ENCODE results near the gene SLC45A3. TPM values are rescaled to one million over a fixed set of nuclear protein-coding genes. Genes with fewer than 3 reads are reported as not detected.
"Not testable (repeated sequence)": the region's sequence is repeated elsewhere in the genome, so short reads cannot be mapped to it uniquely, and the experiment has no call there.

Gene SLC45A3
- total RNA-seq, 1 donor from 2014 or later = 6.9 TPM

DNA sequence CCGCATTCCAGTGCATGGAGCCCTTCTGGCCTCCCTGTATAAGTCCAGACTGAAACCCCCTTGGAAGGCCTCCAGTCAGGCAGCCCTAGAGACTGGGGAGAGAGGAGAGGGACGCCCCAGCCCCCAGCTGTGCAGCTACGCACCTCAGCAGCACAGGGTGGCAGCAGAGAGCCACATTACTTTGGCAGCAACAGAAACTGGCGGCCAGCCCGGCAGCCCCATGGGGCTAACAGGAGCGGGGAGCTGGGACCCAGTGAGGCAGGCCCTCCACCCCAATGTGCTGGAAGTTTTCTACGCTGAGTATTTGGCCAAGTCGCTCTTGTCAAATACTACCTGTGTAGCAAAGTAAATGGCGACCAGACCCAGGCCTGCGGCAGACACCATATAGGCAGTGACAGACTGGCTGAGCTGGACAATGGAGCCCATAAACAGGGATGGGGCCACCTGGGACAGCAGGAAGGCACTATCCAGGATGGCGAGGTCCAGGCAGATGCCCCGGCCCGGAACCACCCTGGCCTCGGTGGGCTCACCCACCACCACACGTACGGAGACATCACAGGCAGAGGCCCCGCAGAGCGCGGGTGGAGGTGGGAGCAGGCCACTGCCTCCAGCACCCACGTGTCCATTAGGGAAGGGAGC, 21.2 kb downstream of the SLC45A3 start:
- ATAC-seq (ENCODE audit: poor library complexity) (peak; percentile 92), DNase-seq (peak; percentile 91)
- intact Hi-C loops (cut with DNase I) = loop anchor here (2.0 to 5.0 kb wide), 2 partner anchors 68 to 132 kb away; no protein-coding TSS in a partner anchor

DNA sequence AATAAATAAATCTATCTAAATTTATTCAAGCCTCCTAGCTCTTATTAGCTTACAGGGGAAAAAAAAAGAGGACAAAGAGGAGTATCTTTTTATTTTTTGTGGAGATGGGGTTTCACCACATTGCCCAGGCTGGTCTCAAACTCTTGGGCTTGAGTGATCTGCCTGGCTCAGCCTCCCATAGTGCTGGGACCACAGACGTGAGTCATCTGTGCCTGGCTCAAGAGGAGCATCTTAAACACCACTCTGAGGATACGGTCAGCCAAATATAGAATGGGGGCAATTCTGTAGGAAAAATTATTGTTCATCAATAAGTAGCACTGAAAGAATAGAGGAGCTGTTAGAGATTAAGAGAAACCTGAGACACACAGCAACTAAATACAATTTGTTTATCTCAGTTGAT, 24.1 kb downstream of the SLC45A3 start:
- no peak for ATAC-seq (ENCODE audit: poor library complexity)
- intact Hi-C loops (cut with DNase I) = loop anchor here (5.0 kb wide), 1 partner anchor 129 kb away; no protein-coding TSS in a partner anchor
- no peak for DNase-seq

DNA sequence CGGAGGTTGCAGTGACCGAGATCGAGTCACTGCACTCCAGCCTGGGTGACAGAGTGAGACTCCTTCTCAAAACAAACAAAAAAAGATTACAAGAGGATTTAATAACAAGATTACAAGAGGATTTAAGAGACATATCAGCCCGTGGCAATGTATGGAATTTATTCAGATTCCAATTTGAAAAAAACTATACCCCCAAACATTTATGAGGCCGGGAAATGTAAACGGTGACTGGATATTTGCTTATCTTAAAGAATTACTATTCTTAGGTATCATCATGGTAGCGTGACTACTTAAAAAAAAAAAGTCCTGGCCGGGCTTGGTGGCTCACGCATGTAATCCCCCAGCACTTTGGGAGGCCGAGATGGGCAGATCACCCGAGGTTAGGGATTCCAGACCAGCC, 27.3 kb downstream of the SLC45A3 start:
- no peak for ATAC-seq (ENCODE audit: poor library complexity)
- no peak for DNase-seq
- intact Hi-C loops (cut with DNase I) = no loop called here

DNA sequence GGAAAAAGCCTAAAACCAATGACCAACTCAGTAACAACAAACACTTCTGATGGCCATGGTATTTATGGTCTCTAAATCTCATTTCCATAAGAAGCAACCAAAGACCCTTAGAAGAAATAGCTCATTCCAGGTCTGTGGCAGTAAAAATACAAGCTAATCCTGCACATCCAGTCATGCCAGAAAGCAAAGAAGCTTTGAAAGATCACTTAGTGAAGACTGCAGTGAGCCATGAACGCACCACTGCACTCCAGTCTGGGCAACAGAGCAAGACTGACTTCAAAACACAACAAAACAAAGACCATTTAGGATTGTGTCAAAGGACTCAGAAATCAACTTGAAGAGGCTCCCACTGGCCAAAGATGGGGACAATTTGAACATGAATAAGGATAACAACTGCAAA, 30.1 kb downstream of the SLC45A3 start:
- no peak for DNase-seq
- ATAC-seq (ENCODE audit: poor library complexity) = no peak
- intact Hi-C loops (cut with DNase I) = no loop called here

DNA sequence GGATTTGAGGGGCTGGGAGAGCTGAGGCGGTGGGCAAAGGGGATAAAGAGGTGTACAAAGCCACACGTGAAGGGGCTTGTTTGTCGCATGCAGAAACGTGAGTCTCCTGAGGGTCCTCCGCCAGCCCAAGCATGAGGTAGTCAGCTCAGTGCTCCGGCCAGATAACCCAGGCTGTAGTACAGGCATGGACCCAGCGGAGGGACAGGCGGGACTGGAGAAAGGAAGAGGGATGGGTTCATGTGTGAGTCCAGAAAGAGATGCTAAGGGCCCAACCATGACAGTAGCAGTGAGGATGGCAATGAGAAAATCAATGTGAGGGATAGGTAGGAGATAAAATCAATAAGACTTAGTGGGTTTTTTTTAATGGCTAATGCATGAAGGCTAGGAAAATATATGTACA, 34.8 kb downstream of the SLC45A3 start:
- intact Hi-C loops (cut with DNase I) = no loop called here
- no peak for ATAC-seq (ENCODE audit: poor library complexity)
- no peak for DNase-seq

DNA sequence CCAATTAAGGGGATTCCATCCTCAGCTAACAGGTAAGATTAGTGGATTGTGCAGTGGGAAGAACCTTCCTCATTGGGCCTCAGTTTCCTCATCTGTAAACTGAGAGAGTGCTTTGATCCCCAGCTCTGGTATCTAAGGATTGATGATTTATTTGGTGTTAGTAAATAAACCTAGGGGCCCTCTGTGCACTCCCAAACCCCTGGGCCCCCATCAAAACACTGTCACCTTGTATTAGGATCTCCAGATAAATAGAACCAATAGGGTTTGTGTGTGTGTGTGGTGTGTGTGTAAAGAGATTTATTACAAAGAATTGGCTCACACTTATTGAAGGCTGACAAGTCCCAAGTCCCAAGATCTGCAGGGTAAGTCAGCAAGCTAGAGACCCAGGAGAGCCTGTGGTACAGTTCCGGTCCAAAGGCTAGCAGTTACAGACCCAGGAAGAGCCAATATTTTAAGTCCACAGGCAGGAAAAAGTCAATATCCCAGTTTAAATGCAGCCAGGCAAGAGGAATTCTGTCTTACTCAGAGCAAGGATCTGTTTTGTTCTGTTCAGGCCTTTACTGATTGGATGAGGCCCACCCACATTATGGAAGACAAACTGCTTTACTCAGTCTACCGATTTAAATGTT, 37.5 kb downstream of the SLC45A3 start:
- DNase-seq = no peak
- ATAC-seq (ENCODE audit: poor library complexity) = no peak
- intact Hi-C loops (cut with DNase I) = no loop called here

DNA sequence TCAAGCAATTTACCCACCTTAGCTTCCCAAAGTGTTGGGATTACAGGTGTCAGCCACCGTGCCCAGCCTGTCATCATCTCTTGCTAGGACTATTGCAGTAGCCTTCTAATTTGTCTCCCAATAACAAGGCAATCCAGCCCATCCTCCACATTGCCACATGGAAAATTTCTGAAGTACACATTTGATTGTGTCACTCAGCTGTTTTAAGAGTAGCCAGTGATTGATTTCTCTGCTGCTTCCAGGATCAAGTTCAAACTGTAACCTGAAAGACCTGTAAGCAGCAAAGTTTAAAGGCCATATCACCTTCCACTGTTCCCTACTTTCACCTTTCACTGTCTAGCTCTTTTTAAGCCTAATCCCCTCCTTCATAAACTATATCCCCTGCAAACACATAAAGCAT, 40.7 kb downstream of the SLC45A3 start:
- ATAC-seq (ENCODE audit: poor library complexity) = no peak
- intact Hi-C loops (cut with DNase I) = no loop called here
- DNase-seq = no peak

DNA sequence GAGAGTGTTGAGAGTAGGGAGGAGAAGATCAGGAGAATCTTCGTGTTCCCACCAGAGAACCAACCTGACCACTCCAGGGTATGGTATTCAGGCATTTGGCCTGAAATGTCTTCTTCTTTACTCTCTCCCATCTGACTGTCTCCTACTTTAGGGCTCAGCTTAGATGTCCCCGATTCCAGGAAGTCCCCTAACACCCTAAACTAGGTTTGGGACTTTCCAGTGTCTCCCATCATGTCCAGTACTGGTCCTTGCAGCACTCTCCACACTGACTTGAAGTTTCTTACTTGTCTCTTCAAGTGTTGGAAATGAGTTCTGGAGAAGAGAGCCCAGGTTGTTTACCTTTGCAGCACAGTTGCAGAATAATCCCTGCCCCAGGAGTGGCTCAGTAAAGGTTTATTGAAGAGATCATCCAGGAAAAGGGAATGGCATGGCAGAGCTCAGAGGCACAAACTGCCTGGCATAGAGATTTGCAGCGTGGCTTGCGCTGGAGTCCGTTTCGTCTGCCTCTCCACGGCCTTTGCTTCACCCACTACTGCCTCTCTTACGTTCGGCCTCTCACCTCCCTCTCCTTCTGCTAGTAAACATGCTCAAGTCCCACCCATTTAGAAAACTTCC, 42.3 kb downstream of the SLC45A3 start:
- intact Hi-C loops (cut with DNase I) = no loop called here
- DNase-seq (no peak), ATAC-seq (ENCODE audit: poor library complexity) (no peak)

DNA sequence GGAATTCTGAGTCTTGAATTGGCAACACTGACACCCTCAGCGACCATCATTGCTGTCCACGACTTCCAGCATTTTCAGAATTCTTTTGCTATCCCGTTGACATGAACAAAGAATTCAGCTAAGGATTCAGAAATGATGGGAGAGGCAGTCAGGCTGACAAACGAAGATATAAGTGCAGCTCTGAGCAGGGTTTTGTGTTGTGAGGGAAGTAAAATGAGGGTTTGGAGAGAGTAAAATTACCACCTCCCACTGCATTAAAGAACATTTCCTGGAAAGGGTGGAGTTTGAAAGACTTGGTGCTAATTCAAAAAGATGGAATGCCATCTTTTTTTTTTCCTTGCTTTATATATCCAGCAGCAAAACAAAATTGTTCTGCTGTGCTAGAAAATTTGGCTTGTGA, 43.6 kb downstream of the SLC45A3 start:
- intact Hi-C loops (cut with DNase I) = no loop called here
- ATAC-seq (ENCODE audit: poor library complexity) (no peak), DNase-seq (no peak)

DNA sequence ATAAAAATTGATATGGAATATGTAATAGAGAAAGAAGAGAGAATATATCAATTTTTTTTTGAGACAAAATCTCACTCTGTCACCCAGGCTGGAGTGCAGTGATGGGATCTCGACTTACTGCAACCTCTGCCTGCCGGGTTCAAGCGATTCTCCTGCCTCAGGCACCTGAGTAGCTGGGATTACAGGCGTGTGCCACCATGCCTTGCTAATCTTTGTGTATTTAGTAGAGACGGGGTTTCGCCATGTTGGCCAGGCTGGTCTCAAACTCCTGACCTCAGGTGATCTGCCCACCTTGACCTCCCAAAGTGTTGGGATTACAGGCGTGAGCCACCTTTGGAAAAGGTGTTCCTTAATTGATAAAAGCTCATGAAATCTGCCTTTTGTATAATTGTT, 44.2 kb downstream of the SLC45A3 start:
- DNase-seq; ATAC-seq (ENCODE audit: poor library complexity); intact Hi-C loops (cut with DNase I): not testable (repeated sequence)

DNA sequence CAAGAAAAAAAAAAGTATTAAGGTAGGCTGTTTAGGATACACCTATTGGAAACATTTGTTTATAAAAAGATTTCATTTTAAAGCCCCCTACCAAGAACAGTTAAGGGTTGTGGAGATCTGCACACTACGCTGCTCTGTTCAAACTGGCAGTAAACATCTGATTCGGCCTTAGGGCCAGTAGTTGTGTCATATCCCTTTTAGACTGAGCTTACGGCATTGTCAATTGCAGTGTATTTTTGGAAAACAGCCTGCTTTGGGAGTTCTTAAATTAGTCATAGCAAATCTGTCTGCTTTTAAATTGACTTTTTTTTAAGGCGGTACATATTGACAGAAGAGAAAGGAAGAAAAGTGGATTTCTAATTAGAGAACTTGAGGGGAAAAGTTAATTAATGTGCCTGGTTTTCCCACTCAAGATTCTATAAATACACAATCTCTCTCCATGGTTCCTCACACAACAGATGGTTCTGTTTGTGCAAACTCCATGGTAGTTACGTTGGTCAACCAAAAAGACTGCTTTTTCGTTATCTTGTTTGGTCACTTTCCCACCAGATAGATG, 46.8 kb downstream of the SLC45A3 start:
- ATAC-seq (ENCODE audit: poor library complexity) (no peak), DNase-seq (no peak)
- intact Hi-C loops (cut with DNase I) = loop anchor here (5.0 kb wide), 1 partner anchor 36 kb away; no protein-coding TSS in a partner anchor

DNA sequence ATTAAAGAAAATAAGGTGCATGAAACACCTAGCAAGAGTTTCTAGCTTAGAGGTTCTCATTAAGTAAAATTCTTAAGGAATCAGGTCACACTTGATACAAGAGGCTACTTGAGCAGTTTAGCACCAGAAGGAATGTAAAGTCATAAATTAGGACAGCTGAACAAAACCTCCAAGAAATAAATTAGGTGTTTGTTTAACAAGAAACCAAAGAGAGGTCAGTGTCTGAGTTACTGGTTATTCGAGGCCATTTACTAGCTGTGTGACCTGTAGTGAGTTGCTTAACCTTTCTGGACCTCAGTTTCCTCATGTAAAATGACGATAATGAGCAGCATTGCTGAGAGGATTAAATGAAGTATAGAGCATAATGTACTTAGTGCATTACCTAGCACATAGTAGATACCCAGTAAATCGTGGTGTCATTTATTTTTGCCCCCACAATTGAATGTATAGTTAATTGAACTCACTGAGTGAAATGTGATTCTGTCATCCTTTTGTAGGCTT, 47.6 kb downstream of the SLC45A3 start:
- intact Hi-C loops (cut with DNase I) = loop anchor here (5.0 kb wide), 1 partner anchor 35 kb away; no protein-coding TSS in a partner anchor
- ATAC-seq (ENCODE audit: poor library complexity) (no peak), DNase-seq (no peak)

DNA sequence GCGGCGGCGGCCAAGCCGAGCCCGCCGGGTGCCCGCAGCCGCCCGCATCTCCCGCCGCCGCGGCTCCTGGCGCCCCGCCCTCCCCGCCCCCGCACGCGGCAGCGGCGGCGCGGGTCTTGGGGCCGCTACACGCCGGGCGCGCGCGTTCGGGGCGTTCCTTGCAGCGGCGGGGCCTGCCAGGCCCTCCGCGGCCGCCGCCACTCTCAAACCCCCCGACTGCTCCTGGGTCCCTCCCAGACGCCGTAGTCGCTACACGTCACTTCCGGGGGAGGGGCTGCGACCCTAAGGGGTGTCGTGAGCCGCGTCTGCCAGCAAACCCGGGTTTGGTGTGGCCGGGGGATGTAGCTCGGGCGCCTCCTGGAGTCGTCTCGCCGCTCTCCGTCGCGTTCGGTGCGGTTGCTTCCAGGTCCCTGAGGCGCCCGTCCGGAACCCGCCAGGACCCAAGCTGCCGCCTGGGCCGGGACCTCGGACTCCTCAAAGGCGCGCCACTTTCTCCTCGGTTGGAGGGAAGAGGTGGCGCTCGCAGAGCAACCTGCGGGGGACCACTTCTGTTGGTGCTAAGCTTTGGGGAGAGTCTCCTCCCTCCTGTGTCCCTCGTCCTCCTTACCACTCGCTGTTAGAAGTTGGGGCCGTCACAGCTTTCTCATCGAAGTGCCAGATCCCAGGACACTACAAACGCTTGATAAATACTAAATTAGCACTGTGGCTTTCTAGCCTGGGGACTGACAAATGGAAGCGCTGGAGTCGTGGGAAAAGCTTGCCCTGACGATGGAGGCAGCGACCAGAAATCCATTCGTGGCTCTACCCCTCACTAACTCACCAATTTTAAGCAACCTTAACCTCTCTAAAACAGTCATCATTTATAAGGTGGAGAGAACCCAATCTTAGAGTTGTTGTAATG, 48.3 kb downstream of the SLC45A3 start, which contains the start of gene ELK4:
Gene ELK4 (minus strand): TSS at position 244 of the 901 bp plus-strand sequence. CDS start 8,129 bp downstream, outside the sequence.
- intact Hi-C loops (cut with DNase I) = loop anchor here (5.0 kb wide), 1 partner anchor 35 kb away; no protein-coding TSS in a partner anchor
- DNase-seq (peak; percentile 99), ATAC-seq (ENCODE audit: poor library complexity) (peak; percentile 99)

DNA sequence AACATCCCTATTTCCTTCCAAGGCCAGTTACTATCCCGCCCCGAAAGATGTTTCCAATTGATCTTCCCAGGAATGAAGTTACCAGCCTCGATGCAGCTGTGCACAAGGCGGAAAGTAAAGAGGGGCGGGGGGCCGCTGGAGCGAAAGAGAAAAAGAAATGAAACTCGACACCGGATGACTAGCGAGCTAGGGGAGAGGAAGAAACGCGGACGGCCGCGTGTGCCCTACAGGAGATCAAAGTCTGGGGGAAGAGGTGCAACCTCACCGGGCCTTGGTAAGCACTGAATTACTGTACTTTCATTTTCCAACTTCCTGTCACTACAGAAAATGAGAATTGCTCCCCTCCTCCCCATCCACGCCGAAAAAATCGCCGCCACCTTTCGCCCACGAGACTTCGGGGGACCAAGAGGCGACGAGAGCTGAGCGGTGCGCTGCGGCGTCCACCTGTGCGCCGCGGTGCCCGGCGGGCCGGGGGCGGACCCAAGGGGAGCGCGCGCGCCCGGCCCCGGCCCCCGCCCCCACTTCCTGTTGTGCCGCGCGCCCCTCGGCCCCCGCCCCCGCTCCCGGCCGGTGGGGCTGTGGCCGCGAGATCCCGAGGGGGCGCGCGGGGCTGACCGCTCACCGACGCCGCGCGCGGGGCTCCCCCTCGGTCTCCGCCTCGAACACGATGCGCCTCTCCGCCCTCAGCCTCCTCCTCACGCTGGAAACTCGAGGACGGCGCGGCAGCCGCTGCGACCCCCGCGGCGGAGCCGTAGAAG, 49.1 kb downstream of the SLC45A3 start:
- intact Hi-C loops (cut with DNase I) = loop anchor here (5.0 kb wide), 1 partner anchor 34 kb away; no protein-coding TSS in a partner anchor
- ATAC-seq (ENCODE audit: poor library complexity) = peak; percentile 66

DNA sequence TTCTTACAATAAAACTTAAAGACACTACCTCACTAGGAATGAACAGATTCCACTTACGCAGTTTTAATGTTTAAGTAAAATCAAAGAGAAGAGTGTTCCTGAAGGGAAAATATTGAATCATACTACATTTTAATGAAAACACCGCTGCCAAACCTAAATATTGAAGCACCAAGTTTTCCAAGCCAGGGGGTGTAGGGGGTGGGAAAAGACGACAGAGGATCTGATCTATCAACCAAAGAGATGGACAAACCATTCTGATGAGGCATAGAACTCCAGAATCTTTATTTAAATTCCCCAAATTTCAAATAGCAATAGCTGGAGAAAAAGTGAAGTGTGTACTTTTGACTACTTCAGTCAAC, 49.7 kb downstream of the SLC45A3 start:
- ATAC-seq (ENCODE audit: poor library complexity) = no peak
- intact Hi-C loops (cut with DNase I) = loop anchor here (5.0 kb wide), 1 partner anchor 33 kb away; no protein-coding TSS in a partner anchor
- DNase-seq = no peak

More for the DNA sequence above, 49.1 kb downstream of the SLC45A3 start:
- DNase-seq = peak; percentile 69

DNA sequence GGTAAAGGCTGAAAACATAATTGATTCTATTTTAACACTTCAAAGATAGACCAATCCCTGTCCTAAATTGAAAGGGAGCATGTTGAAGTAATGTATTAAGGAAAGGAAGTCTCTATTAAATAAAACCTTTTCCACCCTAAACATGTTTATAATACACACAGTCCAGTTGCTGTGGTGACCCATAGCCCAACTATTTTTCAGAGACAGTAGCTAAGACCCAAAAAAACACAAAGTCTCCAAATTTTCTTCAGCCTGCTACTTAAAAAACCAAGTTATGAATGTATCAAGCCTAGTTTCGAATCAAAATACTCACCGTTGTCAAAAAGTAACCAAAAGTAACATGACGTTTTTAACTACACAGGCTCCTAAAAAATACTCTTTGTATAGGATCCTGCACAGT, 50.1 kb downstream of the SLC45A3 start:
- DNase-seq (no peak), ATAC-seq (ENCODE audit: poor library complexity) (no peak)
- intact Hi-C loops (cut with DNase I) = loop anchor here (5.0 kb wide), 1 partner anchor 33 kb away; no protein-coding TSS in a partner anchor

DNA sequence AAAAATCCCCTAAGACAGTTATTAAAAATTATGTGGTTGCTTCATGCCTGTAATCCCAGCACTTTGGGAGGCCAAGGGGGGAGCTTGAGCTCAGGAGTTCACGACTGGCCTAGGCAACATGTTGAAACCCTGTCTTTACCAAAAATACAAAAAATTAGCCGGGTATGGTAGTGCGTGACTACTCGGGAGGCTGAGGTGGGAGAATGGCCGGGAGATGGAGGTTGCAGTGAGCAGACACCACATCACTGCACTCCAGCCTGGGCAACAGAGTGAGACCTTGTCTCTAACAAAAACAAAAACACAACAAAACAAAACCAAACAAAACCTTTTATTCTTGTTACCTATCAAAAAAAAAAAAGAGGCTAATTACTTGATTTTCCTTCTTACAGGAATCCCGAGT, 50.6 kb downstream of the SLC45A3 start:
- DNase-seq (no peak), ATAC-seq (ENCODE audit: poor library complexity) (no peak)
- intact Hi-C loops (cut with DNase I) = loop anchor here (5.0 kb wide), 1 partner anchor 32 kb away; no protein-coding TSS in a partner anchor
